Calu3 (cell line): ENCODE measurements around the gene FOSB. TPM values are rescaled to one million over a fixed set of nuclear protein-coding genes. Genes with fewer than 3 reads are reported as not detected.

Experiments used
- BruUV-seq: library from RNA; stranded (reverse); fragments of 400-500 nt; replicated peaks from 2 replicates; lab custom pipeline; 2021; lab: Mats Ljungman, UMichigan
- CTCF ChIA-PET: fragments of 300-600 bp; sonication (Branson Sonifier 250); formaldehyde crosslinking; loops from one replicate; lab custom pipeline; 2022; ENCODE audit warnings: antibody characterized with exemption; lab: Charles Lee
- DNase-seq: peaks from one replicate; pipeline ENCODE4 v3.0.0; 2022
- H3K27ac Mint-ChIP-seq: one replicate; pipeline ENCODE4 v1.8.0; 2022; ENCODE audit warnings: mixed read lengths; ENCODE audit not compliant: unreplicated experiment
- H3K27me3 Mint-ChIP-seq: one replicate; pipeline ENCODE4 v1.8.0; 2022; ENCODE audit warnings: mixed read lengths; ENCODE audit not compliant: unreplicated experiment
- H3K36me3 Mint-ChIP-seq: one replicate; pipeline ENCODE4 v1.8.0; 2022; ENCODE audit warnings: mild to moderate bottlenecking, moderate library complexity, mixed read lengths; ENCODE audit not compliant: insufficient read depth, unreplicated experiment
- H3K4me1 Mint-ChIP-seq: one replicate; pipeline ENCODE4 v1.8.0; 2022; ENCODE audit warnings: mild to moderate bottlenecking, low read depth, mixed read lengths; ENCODE audit not compliant: unreplicated experiment
- H3K4me3 Mint-ChIP-seq: one replicate; pipeline ENCODE4 v1.8.0; 2022; ENCODE audit warnings: mild to moderate bottlenecking, low read depth, moderate library complexity, mixed read lengths; ENCODE audit not compliant: unreplicated experiment
- H3K9me3 Mint-ChIP-seq: one replicate; pipeline ENCODE4 v1.8.0; 2022; ENCODE audit warnings: low read depth, mixed read lengths; ENCODE audit not compliant: unreplicated experiment
- CTCF ChIP-seq: fragments of 200-600 bp; IDR thresholded peaks from one replicate; pipeline ENCODE4 v1.8.0; 2022; ENCODE audit warnings: antibody characterized with exemption; ENCODE audit not compliant: unreplicated experiment
- intact Hi-C: fragments of 100-400 bp; cut with micrococcal nuclease; formaldehyde crosslinking; loops from one replicate; pipeline ENCODE4 v1.10.0; 2022; ENCODE audit not compliant: unreplicated experiment
- microRNA-seq: library from miRNA; unstranded; fragments of <30 nt; microRNA quantifications from one replicate; pipeline ENCODE4 v1.2.0, GENCODE V29; 2022
- total RNA-seq: library from RNA; stranded (reverse); gene quantifications from 2 replicates; pipeline ENCODE4 v1.2.3, GENCODE V29; 2022

Gene FOSB
- total RNA-seq, 1 experiment from 2014 or later = 23.8 TPM

- CTCF ChIA-PET = interaction anchor here (1.0 kb wide), 1 partner anchor 119 kb away, joined by 3 read pairs; no protein-coding TSS in a partner anchor
- peaks cover 36% of the 10 kb centered on the region for H3K4me1 Mint-ChIP-seq
- H3K27me3 Mint-ChIP-seq = no peaks in the 10 kb centered on the region
- peak; percentile 90 for TF ChIP-seq CTCF
- intact Hi-C loops = loop anchor here (1.0 to 2.0 kb wide), 2 partner anchors 47 to 119 kb away; no protein-coding TSS in a partner anchor
- peaks cover 98% of the 10 kb centered on the region for H3K36me3 Mint-ChIP-seq
- no TSS peak for BruUV-seq
- no peaks in the 10 kb centered on the region for H3K9me3 Mint-ChIP-seq
- DNase-seq = peak; percentile 90
- no peak overlapping the region for H3K4me3 Mint-ChIP-seq
- H3K27ac Mint-ChIP-seq = peak overlapping the region; percentile 41
Observed at GRCh38 chr19:45523642-45524256, 56.0 kb downstream of the FOSB start.

GRCh38 chr19:45524575-45525129, 56.9 kb downstream of the FOSB start:
- H3K4me1 Mint-ChIP-seq = peaks cover 36% of the 10 kb centered on the region
- no peak overlapping the region for H3K4me3 Mint-ChIP-seq
- BruUV-seq = no TSS peak
- intact Hi-C loops = no loop called here
- no peak for DNase-seq
- no peaks in the 10 kb centered on the region for H3K27me3 Mint-ChIP-seq
- CTCF ChIA-PET = interaction anchor here (0.7 to 1.0 kb wide), 2 partner anchors 13 to 118 kb away, joined by 3 read pairs; no protein-coding TSS in a partner anchor
- no peak for TF ChIP-seq CTCF
- peaks cover 98% of the 10 kb centered on the region for H3K36me3 Mint-ChIP-seq
- H3K27ac Mint-ChIP-seq = peak overlapping the region; percentile 62
- no peaks in the 10 kb centered on the region for H3K9me3 Mint-ChIP-seq

Small RNA genes within 50 kb of the gene (microRNA-seq; reads per million reads assigned to microRNA genes)
- not detected for gene MIR6088

Other genes starting within 250 kb of the FOSB start
- gene EXOC3L2, start 222.6 kb upstream of the FOSB start, total RNA-seq = not detected in 2 replicates
- gene MARK4, start 216.7 kb upstream of the FOSB start, total RNA-seq = 45.9 and 50.3 TPM in 2 replicates
- gene CKM, start 145.1 kb upstream of the FOSB start, total RNA-seq = not detected in 2 replicates
- 3.3 and 4.5 TPM in 2 replicates for gene KLC3, start 127.2 kb upstream of the FOSB start, total RNA-seq
- 56.4 and 57.7 TPM in 2 replicates for gene ERCC2, start 97.4 kb upstream of the FOSB start, total RNA-seq
- 98.4 and 135 TPM in 2 replicates for gene PPP1R13L, start 62.9 kb upstream of the FOSB start, total RNA-seq
- 22.5 and 25.8 TPM in 2 replicates for gene POLR1G, start 61.4 kb upstream of the FOSB start, total RNA-seq
- 55.7 and 58.9 TPM in 2 replicates for gene ERCC1, start 44.1 kb upstream of the FOSB start, total RNA-seq
- 5.7 and 7.2 TPM in 2 replicates for gene RTN2, start 29.1 kb downstream of the FOSB start, total RNA-seq
- gene PPM1N, start 30.4 kb downstream of the FOSB start, total RNA-seq = 5.0 and 6.8 TPM in 2 replicates
- 194 and 219 TPM in 2 replicates for gene VASP, start 39.5 kb downstream of the FOSB start, total RNA-seq
- 14.2 and 17.1 TPM in 2 replicates for gene OPA3, start 116.8 kb downstream of the FOSB start, total RNA-seq
- not detected in 2 replicates for gene GPR4, start 134.2 kb downstream of the FOSB start, total RNA-seq
- 93.7 and 94.0 TPM in 2 replicates for gene EML2, start 171.4 kb downstream of the FOSB start, total RNA-seq
- 6.9 TPM in 2 replicates for gene GIPR, start 200.2 kb downstream of the FOSB start, total RNA-seq
- 603 and 663 TPM in 2 replicates for gene SNRPD2, start 224.0 kb downstream of the FOSB start, total RNA-seq
- gene QPCTL, start 224.7 kb downstream of the FOSB start, total RNA-seq = 20.4 and 20.7 TPM in 2 replicates